Measurements from ENCODE around the gene GPRIN2.
"Not testable (repeated sequence)": the region's sequence is repeated elsewhere in the genome, so short reads cannot be mapped to it uniquely, and the experiment has no call there.

DNA sequence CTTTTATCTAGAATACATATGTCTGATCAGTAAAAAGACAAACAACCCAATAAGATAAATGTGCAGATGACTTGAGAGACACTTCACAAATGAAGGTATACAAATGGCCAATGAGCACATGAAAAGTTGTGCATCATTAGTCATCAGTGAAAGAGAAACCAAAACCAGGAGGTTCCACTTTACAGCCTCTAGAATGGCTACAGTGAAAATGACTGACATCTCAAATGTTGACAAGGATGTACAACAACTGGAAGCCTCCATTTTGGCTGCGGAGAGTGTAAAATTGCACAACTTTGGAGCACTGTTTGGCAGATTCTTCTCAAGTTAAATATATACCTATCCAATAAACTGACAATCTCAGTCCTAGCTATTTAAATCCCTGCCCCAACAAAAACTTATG is 44.1 kb upstream of the GPRIN2 start:
- TF ChIP-seq EZH2phosphoT487 (IDR thresholded peaks at IDR 0.05; ENCODE audit: borderline replicate concordance, low read length); EZH2 (IDR thresholded peaks at IDR 0.05; ENCODE audit: low read length, unreplicated experiment): not testable (repeated sequence)
- TF ChIP-seq, protein P1, sequence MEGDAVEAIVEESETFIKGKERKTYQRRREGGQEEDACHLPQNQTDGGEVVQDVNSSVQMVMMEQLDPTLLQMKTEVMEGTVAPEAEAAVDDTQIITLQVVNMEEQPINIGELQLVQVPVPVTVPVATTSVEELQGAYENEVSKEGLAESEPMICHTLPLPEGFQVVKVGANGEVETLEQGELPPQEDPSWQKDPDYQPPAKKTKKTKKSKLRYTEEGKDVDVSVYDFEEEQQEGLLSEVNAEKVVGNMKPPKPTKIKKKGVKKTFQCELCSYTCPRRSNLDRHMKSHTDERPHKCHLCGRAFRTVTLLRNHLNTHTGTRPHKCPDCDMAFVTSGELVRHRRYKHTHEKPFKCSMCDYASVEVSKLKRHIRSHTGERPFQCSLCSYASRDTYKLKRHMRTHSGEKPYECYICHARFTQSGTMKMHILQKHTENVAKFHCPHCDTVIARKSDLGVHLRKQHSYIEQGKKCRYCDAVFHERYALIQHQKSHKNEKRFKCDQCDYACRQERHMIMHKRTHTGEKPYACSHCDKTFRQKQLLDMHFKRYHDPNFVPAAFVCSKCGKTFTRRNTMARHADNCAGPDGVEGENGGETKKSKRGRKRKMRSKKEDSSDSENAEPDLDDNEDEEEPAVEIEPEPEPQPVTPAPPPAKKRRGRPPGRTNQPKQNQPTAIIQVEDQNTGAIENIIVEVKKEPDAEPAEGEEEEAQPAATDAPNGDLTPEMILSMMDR (conservative IDR thresholded peaks at IDR 0.05; ENCODE audit: low read depth, low read length), result not testable (repeated sequence)

Measured in PC-3 (cell line).